ENCODE measurements around the gene NPAS2.

- TF ChIP-seq CTCF (conservative IDR thresholded peaks at IDR 0.05 in 1 of 2, IDR thresholded peaks at IDR 0.05 in 1 of 2; ENCODE audit: extremely low read depth in 1 of 2, insufficient read depth in 1 of 2, low read depth in 1 of 2, low read length in 2 of 2) (no peak), EZH2 (IDR thresholded peaks at IDR 0.05; ENCODE audit: borderline replicate concordance, low read length) (no peak)
Measured at GRCh38 chr2:100980046-100980445, 160.1 kb downstream of the NPAS2 start.

Data from mammary epithelial cell (primary cell).